Sigmoid colon (tissue), 7 donors: ENCODE measurements around the gene HECW1. TPM values are rescaled to one million over a fixed set of nuclear protein-coding genes. Genes with fewer than 3 reads are reported as not detected.

ENCODE experiments used
- DNase-seq: peaks from one replicate; pipeline ENCODE4 v3.0.0-alpha.2; 2019
- H3K27ac ChIP-seq, 4 donors: fragments of 200-600 bp; sonication (generic); one replicate each; pipeline ENCODE4 v1.5.1; 2016 to 2019; ENCODE audit warnings: mild to moderate bottlenecking in 1 of 4
- H3K27me3 ChIP-seq, 3 donors: fragments of 200-600 bp; sonication (generic); one replicate each; pipeline ENCODE4 v1.5.1; 2019; ENCODE audit warnings: mild to moderate bottlenecking in 1 of 3
- H3K36me3 ChIP-seq, 4 donors: fragments of 200-600 bp; sonication (generic); one replicate each; pipeline ENCODE4 v1.5.1; 2016 to 2019
- H3K4me1 ChIP-seq, 4 donors: fragments of 200-600 bp; sonication (generic); one replicate each; pipeline ENCODE4 v1.5.1; 2017 to 2019
- H3K4me3 ChIP-seq, 4 donors: fragments of 200-600 bp; sonication (generic); one replicate each; pipeline ENCODE4 v1.5.1; 2017 to 2019; ENCODE audit warnings: mild to moderate bottlenecking in 2 of 4, moderate library complexity in 1 of 4
- H3K9me3 ChIP-seq, 4 donors: fragments of 200-600 bp in 3 of 4; sonication (generic) in 3 of 4; one replicate each; pipeline versions ENCODE4 v1.5.1 to v1.6.1; 2013 to 2019
- CTCF ChIP-seq, 4 experiments: fragments of 450-650 bp in 3 of 4; fragments of 200-600 bp in 1 of 4; IDR thresholded peaks; one replicate each; pipeline ENCODE4 v1.5.1; 2016 to 2019; ENCODE audit warnings: antibody characterized with exemption in 4 of 4, mild to moderate bottlenecking in 3 of 4, moderate library complexity in 2 of 4
- EP300 ChIP-seq, 4 donors: sonication (generic); formaldehyde crosslinking; IDR thresholded peaks; one replicate each; pipeline ENCODE4 v1.6.1; 2017; ENCODE audit warnings: antibody characterized with exemption in 4 of 4
- POLR2A ChIP-seq, 2 donors: fragments of 450-650 bp; IDR thresholded peaks; one replicate each; pipeline ENCODE4 v1.6.1; 2016; ENCODE audit warnings: antibody characterized with exemption in 2 of 2, mild to moderate bottlenecking in 2 of 2, moderate library complexity in 2 of 2
- POLR2AphosphoS5 ChIP-seq, 4 donors: sonication (generic); formaldehyde crosslinking; IDR thresholded peaks; one replicate each; pipeline ENCODE4 v1.6.1; 2017; ENCODE audit warnings: antibody characterized with exemption in 4 of 4
- WGBS, 2 donors: extraction: QIAGEN DNeasy Blood & Tissue Kit; methylation state at CpG; one replicate each; pipeline ENCODE4 v1.1.7; 2013; 5-methylcytosine and 5-hydroxymethylcytosine counted together
- intact Hi-C: fragments of 100-400 bp; cut with DNase I; formaldehyde crosslinking; loops from one replicate; pipeline ENCODE4 v1.15.1; 2023
- polyA plus RNA-seq, 3 donors: library from polyadenylated mRNA; stranded (reverse); fragments of 200-250 nt; gene quantifications; one replicate each; pipeline ENCODE4 v1.2.3, GENCODE V29; 2013
- total RNA-seq, 4 donors: library from RNA; depleted of rRNA; stranded (reverse); fragments of >200 nt; gene quantifications; one replicate each; pipeline ENCODE4 v1.1.0, GENCODE V29; 2016
- donor health status: healthy with polysubstance abuse.
- donor health status: Bipolar disorder and iron deficiency.
- donor health status: healthy.

The HECW1 gene
- total and polyA plus RNA-seq, 7 donors, result 0.33 to 7.8 (median 1.2) TPM

- DNase-seq, result no peak
- Histone ChIP-seq H3K4me3 (no peak overlapping the region), H3K36me3 (no peaks in the 10 kb centered on the region), H3K27me3 (no peaks in the 10 kb centered on the region), H3K27ac (no peak overlapping the region), H3K9me3 (no peaks in the 10 kb centered on the region), H3K4me1 (peaks cover 0 to 7% (median 0%) of the 10 kb centered on the region in 4 donors)
- intact Hi-C loops, result no loop called here
- TF ChIP-seq POLR2AphosphoS5 (IDR thresholded peaks at IDR 0.05), result no peak
- TF ChIP-seq EP300 (IDR thresholded peaks at IDR 0.05), result no peak
- TF ChIP-seq CTCF (IDR thresholded peaks at IDR 0.05), result no peak
- TF ChIP-seq POLR2A (IDR thresholded peaks at IDR 0.05), result no peak
- 92 to 93% methylated on average over 3 of the region's 3 CpGs for WGBS, 2 donors
Measured at GRCh38 chr7:43265139-43265538, 152.7 kb downstream of the HECW1 start.

- H3K36me3 ChIP-seq, result no peaks in the 10 kb centered on the region
- no peak for DNase-seq
- no peaks in the 10 kb centered on the region for H3K27me3 ChIP-seq
- intact Hi-C loops, result no loop called here
- H3K27ac ChIP-seq, result no peak overlapping the region
- H3K4me3 ChIP-seq, result no peak overlapping the region
- TF ChIP-seq CTCF (IDR thresholded peaks at IDR 0.05), result no peak
- no peak for TF ChIP-seq POLR2A (IDR thresholded peaks at IDR 0.05)
- TF ChIP-seq EP300 (IDR thresholded peaks at IDR 0.05), result no peak
- no peak for TF ChIP-seq POLR2AphosphoS5 (IDR thresholded peaks at IDR 0.05)
- 94 to 95% methylated on average over 36 of the region's 36 CpGs for WGBS, 2 donors
- no peaks in the 10 kb centered on the region for H3K9me3 ChIP-seq
- H3K4me1 ChIP-seq, result no peaks in the 10 kb centered on the region
Measured at GRCh38 chr7:43273939-43274719, 161.7 kb downstream of the HECW1 start.

GRCh38 chr7:43274752-43275151, 162.3 kb downstream of the HECW1 start:
- Histone ChIP-seq H3K4me3 (no peak overlapping the region), H3K27ac (no peak overlapping the region), H3K27me3 (no peaks in the 10 kb centered on the region), H3K4me1 (no peaks in the 10 kb centered on the region), H3K36me3 (no peaks in the 10 kb centered on the region), H3K9me3 (no peaks in the 10 kb centered on the region)
- intact Hi-C loops, result no loop called here
- no peak for DNase-seq
- WGBS, 2 donors, result 78 to 86% methylated on average over 3 of the region's 3 CpGs
- TF ChIP-seq EP300 (IDR thresholded peaks at IDR 0.05), result no peak
- TF ChIP-seq CTCF (IDR thresholded peaks at IDR 0.05), result no peak
- no peak for TF ChIP-seq POLR2AphosphoS5 (IDR thresholded peaks at IDR 0.05)
- TF ChIP-seq POLR2A (IDR thresholded peaks at IDR 0.05), result no peak

- intact Hi-C loops, result no loop called here
- H3K9me3 ChIP-seq, result no peaks in the 10 kb centered on the region
- no peak for DNase-seq
- H3K4me3 ChIP-seq, result no peak overlapping the region
- WGBS, 2 donors, result 66 to 80% methylated on average over 5 of the region's 5 CpGs
- no peak overlapping the region for H3K27ac ChIP-seq
- no peaks in the 10 kb centered on the region for H3K27me3 ChIP-seq
- no peaks in the 10 kb centered on the region for H3K4me1 ChIP-seq
- H3K36me3 ChIP-seq, result no peaks in the 10 kb centered on the region
- no peak for TF ChIP-seq POLR2A (IDR thresholded peaks at IDR 0.05)
- no peak for TF ChIP-seq POLR2AphosphoS5 (IDR thresholded peaks at IDR 0.05)
- TF ChIP-seq CTCF (IDR thresholded peaks at IDR 0.05), result no peak
- TF ChIP-seq EP300 (IDR thresholded peaks at IDR 0.05), result no peak
Measured at GRCh38 chr7:43276547-43276946, 164.1 kb downstream of the HECW1 start.
